ENCODE data around the gene SLMAP. TPM values are rescaled to one million over a fixed set of nuclear protein-coding genes. Genes with fewer than 3 reads are reported as not detected.

SLMAP gene
- total and polyA plus RNA-seq, 7 donors, result 28.2 to 745 (median 300) TPM

DNA sequence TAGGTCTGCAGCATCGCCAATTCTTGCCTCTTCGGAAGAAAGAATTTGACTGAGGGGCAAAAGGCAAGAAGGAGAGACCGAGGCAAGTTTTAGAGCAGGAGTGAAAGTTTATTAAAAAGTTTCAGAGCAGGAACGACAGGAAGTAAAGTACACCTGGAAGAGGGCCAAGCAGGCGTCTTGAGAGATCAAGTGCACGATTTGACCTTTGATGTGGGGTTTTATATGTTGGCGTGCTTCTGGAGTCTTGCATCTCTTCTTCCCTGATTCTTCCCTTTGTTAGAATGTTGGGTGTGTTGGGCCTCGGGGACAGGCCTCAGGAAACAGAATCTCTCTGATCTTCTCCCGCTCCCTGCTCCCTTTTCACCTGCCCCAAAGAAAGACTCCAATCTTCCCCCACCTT is 211.5 kb downstream of the SLMAP start:
- no peaks in the 10 kb centered on the region for H3K27me3 ChIP-seq
- intact Hi-C loops (cut with DNase I), result no loop called here
- WGBS, 2 donors, result 38 to 49% methylated on average over 9 of the region's 9 CpGs
- no peak for TF ChIP-seq EP300 (IDR thresholded peaks at IDR 0.05)
- no peak for TF ChIP-seq POLR2A (IDR thresholded peaks at IDR 0.05)
- TF ChIP-seq, protein P1, sequence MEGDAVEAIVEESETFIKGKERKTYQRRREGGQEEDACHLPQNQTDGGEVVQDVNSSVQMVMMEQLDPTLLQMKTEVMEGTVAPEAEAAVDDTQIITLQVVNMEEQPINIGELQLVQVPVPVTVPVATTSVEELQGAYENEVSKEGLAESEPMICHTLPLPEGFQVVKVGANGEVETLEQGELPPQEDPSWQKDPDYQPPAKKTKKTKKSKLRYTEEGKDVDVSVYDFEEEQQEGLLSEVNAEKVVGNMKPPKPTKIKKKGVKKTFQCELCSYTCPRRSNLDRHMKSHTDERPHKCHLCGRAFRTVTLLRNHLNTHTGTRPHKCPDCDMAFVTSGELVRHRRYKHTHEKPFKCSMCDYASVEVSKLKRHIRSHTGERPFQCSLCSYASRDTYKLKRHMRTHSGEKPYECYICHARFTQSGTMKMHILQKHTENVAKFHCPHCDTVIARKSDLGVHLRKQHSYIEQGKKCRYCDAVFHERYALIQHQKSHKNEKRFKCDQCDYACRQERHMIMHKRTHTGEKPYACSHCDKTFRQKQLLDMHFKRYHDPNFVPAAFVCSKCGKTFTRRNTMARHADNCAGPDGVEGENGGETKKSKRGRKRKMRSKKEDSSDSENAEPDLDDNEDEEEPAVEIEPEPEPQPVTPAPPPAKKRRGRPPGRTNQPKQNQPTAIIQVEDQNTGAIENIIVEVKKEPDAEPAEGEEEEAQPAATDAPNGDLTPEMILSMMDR (IDR thresholded peaks at IDR 0.05), result no peak
- no peak for TF ChIP-seq POLR2AphosphoS5 (IDR thresholded peaks at IDR 0.05)
- peak overlapping the region in 1 of 4 donors; percentile 27 for H3K27ac ChIP-seq
- no peak for DNase-seq
- H3K36me3 ChIP-seq, result no peaks in the 10 kb centered on the region
- H3K9me3 ChIP-seq, result no peaks in the 10 kb centered on the region
- H3K4me3 ChIP-seq, result no peak overlapping the region
- H3K4me1 ChIP-seq, result peaks cover 0 to 22% (median 17%) of the 10 kb centered on the region in 4 donors

- H3K4me3 ChIP-seq, result no peak overlapping the region
- peaks cover 0 to 28% (median 22%) of the 10 kb centered on the region in 4 donors for H3K4me1 ChIP-seq
- 90 to 95% methylated on average over 5 of the region's 5 CpGs for WGBS, 2 donors
- no peak for DNase-seq
- peak overlapping the region in 1 of 4 donors; percentile 16 for H3K27ac ChIP-seq
- intact Hi-C loops (cut with DNase I), result no loop called here
- TF ChIP-seq POLR2AphosphoS5 (IDR thresholded peaks at IDR 0.05) (no peak), EP300 (IDR thresholded peaks at IDR 0.05) (no peak), POLR2A (IDR thresholded peaks at IDR 0.05) (no peak)
- TF ChIP-seq, protein P1 (IDR thresholded peaks at IDR 0.05), result no peak
- no peaks in the 10 kb centered on the region for H3K36me3 ChIP-seq
- H3K9me3 ChIP-seq, result no peaks in the 10 kb centered on the region
- no peaks in the 10 kb centered on the region for H3K27me3 ChIP-seq
These were observed 212.4 kb downstream of the SLMAP start for GRCh38 chr3:57968501-57968900.

DNA sequence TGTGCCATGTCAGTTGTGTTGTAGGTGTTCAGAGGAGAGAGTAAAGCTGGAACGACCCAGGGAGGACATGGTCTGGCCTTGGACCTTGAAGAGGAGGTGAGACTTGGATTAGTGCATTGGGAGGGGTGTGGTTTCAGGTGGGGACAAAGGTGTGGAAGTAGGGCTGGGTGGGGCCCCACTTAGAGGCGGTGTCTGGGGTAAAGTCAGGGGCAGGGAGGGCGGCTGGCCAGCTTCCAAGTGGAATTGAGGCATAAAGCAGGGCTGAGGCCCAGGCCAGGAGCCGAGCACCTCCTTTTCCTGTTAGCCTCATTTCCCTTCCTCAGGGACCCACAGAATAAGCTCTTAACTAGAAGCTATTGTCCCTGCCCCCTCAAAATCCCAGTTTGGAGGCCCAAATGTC is 215.9 kb downstream of the SLMAP start:
- 17 to 55% methylated on average over 4 of the region's 4 CpGs for WGBS, 2 donors
- H3K27me3 ChIP-seq, result no peaks in the 10 kb centered on the region
- H3K36me3 ChIP-seq, result no peaks in the 10 kb centered on the region
- no peak overlapping the region for H3K4me3 ChIP-seq
- H3K27ac ChIP-seq, result peak overlapping the region; percentile 35 to 66 (median 46)
- intact Hi-C loops (cut with DNase I), result loop anchor here (2.0 kb wide), 1 partner anchor 107 kb away; no protein-coding TSS in a partner anchor
- H3K9me3 ChIP-seq, result no peaks in the 10 kb centered on the region
- TF ChIP-seq, protein P1 (IDR thresholded peaks at IDR 0.05), result no peak
- TF ChIP-seq EP300 (IDR thresholded peaks at IDR 0.05), result no peak
- TF ChIP-seq POLR2A (IDR thresholded peaks at IDR 0.05), result no peak
- TF ChIP-seq POLR2AphosphoS5 (IDR thresholded peaks at IDR 0.05), result no peak
- peaks cover 0 to 36% (median 30%) of the 10 kb centered on the region in 4 donors for H3K4me1 ChIP-seq
- no peak for DNase-seq

- H3K27ac ChIP-seq, result peak overlapping the region; percentile 35 to 66 (median 46)
- no peaks in the 10 kb centered on the region for H3K9me3 ChIP-seq
- no peak for DNase-seq
- TF ChIP-seq POLR2A (IDR thresholded peaks at IDR 0.05), result no peak
- TF ChIP-seq, protein P1 (IDR thresholded peaks at IDR 0.05), result peak in 1 of 4 experiments; percentile 17
- no peaks in the 10 kb centered on the region for H3K36me3 ChIP-seq
- WGBS, 2 donors, result 14 to 48% methylated on average over 9 of the region's 9 CpGs
- intact Hi-C loops (cut with DNase I), result loop anchor here (2.0 kb wide), 1 partner anchor 108 kb away; no protein-coding TSS in a partner anchor
- no peaks in the 10 kb centered on the region for H3K27me3 ChIP-seq
- peaks cover 0 to 36% (median 29%) of the 10 kb centered on the region in 4 donors for H3K4me1 ChIP-seq
- H3K4me3 ChIP-seq, result no peak overlapping the region
These were observed 216.5 kb downstream of the SLMAP start for GRCh38 chr3:57972531-57973111.

Measured in sigmoid colon (tissue), 7 donors.